NCI-H345 (cell line): Measurements from ENCODE around the gene LRRC3B.
"Not testable (repeated sequence)": the region's sequence is repeated elsewhere in the genome, so short reads cannot be mapped to it uniquely, and the experiment has no call there.

Experiments used
- DNase-seq: peaks from one replicate; lab custom pipeline; 2025; lab: John Stamatoyannopoulos, UW

The LRRC3B gene, protein sequence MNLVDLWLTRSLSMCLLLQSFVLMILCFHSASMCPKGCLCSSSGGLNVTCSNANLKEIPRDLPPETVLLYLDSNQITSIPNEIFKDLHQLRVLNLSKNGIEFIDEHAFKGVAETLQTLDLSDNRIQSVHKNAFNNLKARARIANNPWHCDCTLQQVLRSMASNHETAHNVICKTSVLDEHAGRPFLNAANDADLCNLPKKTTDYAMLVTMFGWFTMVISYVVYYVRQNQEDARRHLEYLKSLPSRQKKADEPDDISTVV

DNA sequence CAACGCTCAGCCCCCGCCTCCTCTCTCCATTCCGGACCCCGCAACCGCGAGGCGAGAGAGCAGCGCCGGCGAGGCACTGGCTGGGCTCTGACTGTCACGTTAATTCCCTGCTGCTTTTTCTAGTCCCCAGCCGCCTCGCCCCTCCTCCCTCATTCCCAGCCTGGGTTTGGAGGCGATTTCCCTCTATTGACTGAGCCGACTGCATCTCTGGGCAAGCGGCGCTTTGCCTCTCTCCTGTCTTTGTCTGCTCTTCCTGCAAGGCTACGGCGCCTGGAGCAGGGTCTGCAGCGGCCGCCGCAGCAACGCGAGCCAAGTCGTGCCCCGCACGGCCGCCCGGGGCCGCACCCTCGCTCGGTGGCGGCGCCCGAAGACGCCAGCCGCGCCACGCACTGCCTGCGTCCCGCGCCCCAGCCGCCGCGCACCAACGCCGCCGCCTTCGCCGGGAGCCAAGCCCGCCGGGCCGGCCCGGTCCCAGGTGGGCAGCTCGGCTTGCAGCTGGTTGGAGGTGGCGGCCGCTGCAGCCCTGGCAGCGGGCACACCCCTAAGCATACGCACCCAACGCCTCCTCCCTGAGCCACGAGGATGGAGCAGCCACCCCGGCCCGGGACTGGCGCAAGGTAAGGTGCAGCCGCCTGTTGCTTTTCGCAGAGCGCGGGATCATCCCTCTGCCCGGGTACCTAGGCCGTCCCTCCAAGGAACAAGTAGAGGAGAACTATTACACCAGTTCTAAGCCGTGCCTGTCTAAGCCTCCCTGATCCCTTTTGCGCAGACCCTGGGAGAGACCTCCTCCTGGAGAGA, at the start of gene LRRC3B:
Gene LRRC3B, plus strand, starts transcription at position 152 of the 798 bp plus-strand sequence. CDS start 86,901 bp downstream, outside the sequence.
- DNase-seq, result peak; percentile 35

DNA sequence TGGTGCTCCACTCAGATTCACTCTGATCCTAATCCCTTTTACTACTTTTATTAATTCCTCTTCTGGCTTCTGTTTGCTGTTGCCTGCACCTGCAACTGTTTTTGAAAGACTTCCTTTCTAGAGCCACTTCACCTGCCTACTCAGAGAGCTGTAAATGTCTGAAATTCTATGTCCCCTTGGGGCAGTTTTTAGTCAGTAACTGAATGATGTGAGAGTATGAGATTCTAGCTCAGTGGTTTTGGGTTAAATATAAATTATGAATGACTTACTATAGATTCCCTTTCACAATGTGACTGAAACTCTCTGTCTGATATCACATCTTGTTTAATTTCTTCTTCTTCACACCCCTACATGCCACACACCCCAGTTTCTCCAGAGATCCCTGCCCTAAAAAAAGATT, 47.8 kb upstream of the LRRC3B start:
- DNase-seq, result no peak

DNA sequence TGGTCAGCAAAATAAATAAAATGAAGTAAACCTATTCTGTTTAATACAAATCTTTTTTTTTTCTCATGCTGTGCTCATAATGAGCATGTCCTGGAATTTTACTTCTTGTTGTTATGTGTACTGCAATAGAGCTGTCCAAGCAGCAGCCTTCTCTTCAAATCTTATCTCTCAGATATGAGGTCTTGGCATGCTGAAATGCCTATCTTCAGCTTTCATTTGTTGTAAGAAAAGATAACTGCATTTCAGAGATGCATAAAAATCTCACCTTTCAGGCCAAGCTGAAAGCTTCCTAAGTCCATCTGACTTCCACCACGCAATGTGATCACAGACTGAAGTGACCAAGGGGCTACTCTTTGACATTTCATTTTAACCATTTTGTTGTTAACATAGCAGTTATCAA, 43.5 kb upstream of the LRRC3B start:
- DNase-seq, result no peak

DNA sequence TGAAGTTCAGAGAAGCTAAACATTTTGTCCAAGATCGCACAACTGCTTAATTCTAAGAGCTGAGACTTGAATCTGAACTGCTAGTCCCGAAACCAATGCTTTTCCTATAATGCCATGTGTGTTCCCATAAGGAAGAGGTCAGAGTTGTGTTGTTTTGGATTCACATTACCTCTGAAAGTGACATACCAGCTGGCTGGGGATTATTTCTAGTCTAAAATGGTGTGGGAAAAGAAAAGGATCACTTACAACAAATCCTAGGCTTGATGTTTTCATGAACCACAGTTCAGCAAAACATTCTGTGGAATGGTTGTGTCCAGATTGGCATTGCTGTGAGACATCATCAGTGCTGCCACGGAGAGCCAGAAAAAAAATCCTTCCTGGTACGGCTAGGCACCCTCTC, 35.0 kb upstream of the LRRC3B start:
- no peak for DNase-seq

DNA sequence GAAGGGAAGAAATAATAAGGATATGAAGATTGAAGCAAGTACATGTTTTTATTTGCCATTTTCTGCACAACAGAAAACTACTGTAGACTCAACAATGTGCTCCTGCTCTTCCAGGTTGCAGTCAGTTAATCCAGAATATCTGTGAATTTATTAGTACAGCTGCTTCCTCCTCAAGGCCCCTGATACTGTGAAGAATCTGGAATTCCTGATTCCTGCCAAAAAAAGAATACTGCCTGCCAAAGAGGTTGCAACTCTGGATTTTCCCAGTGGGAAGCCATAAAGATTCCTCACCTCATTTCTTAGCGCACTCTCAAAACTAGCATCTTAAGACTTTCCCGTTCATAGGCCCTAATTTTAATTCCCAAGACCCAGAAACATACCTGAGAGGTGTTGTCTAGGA, 33.6 kb upstream of the LRRC3B start:
- no peak for DNase-seq

DNA sequence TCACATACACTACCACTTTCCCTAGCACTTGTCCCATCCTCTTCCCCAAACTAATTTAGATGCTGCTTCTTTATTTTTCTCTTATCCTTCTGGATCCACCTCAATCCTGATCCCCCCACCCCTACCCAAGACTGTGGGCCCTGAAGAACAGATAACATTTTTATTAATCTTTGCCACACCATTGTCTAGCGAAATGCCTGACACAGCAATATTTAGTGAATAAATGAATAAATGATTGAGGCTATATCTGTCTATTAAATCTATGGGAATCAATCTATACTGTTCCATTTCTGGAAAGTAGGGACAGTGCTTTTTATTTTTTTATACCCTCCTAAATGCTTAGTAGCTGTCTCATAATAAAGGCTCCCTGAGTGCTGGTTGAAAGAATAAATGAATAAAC, 32.9 kb upstream of the LRRC3B start:
- no peak for DNase-seq

DNA sequence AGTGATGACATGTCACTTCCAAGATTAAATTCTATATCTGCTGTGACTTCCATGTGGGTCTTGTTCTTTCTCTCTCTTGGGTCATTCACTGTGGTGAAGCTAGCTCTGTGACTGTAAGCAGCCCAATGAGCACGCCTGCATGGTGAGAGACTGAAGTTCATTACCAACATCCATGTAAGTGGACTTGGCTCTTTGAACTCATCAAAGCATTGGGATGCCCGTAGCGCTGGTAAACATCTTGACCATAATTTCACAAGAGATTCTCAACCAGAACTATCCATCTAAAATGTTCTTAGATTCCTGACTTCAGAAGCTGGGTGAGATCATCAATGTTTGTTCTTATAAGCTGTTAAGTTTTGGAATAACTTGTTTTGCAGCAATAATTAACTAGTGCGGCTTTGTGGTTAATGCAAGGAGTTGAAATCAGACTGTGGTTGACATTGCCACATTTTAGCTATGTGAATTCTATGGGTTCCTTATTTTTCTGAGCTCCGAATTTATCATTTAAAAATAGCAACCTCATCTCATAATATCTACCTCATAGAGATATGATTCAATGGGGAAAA, 31.6 kb upstream of the LRRC3B start:
- DNase-seq, result no peak

DNA sequence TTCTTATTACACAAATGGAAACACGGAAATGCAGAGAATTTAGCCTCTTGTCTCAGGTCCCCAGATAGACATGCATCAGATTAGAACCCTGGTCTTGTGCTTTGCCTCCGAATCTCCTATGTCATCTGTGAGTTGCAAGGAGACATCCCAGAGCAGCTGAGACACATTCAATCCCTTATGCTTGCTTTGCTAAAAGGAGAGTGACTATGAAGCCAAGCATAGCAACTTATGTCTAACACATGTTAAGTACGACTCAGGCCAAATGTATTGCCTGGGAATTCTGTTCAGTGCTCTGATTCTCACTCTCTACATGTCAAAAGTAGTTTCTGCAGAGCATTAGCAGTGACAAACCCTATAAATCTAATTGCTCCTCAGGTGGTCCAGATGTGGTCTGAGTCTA, 30.6 kb upstream of the LRRC3B start:
- DNase-seq, result no peak

DNA sequence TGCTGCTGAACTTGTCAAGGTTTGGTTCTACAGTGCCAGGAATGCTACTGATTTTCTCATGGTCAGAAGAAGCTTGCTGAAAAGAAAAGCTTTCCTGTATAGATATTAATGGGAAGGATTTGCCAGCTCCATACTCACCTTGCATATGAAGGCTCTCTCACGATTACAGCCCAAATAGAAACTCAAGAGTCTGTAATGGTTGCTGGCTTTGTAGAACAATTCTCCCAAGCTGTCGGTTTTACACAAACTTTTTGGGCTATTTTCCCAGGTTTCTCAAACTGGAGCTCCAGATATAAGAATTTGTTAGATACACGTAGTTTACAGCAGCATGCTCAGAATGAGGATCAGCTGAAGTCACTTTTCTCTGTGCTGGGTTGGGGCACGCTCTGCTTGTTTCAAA, 30.1 kb upstream of the LRRC3B start:
- no peak for DNase-seq

DNA sequence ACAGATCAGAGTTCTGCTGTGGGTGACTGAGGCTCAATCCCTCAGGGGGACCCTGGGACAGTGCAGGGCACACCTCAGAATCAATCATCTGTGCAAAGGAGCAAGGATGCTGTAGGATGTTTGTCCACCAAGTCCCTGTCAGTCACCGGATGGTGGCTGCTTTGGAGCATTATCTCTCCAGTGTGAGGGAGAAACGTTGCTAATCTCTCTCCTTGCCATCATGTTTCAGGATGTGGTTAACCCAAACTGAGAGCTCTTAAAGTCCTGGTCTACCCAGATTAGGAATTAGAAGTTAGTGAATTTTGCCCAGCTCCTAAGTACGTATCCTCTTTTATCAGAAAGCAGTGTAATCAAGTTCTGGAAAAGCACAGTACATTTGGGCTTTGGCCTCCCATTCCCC, 26.2 kb upstream of the LRRC3B start:
- no peak for DNase-seq

DNA sequence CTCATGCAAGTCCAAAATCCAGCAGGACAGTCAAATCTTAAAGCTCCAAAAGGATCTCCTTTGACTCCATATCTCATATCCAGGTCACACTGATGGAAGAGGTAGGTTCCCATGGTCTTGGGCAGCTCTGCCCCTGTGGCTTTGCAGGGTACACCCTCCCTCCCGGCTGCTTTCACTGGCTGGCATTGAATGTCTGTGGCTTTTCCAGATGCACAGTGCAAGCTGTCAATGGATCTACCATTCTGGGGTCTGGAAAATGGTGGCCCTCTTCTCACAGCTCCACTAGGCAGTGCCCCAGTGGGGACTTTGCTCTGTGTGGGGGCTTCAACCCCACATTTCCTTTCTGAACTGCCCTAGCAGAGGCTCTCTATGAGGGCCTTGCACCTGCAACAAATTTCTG, 19.3 kb upstream of the LRRC3B start:
- DNase-seq, result not testable (repeated sequence)

DNA sequence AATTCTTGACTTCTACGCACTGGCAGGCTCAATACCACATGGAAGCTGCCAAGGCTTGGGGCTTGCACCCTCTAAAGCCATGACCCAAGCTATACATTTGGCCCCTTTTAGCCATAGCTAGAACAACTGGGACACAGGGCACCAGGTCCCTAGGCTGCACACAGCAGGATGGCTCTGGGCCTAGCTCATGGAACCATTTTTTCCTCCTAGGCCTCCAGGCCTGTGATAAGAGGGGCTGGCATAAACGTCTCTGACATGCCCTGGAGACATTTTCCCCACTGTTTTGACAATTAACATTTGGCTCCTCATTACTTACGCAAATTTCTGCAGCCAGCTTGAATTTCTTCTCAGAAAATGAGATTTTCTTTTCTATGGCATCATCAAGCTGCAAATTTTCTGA, 18.8 kb upstream of the LRRC3B start:
- not testable (repeated sequence) for DNase-seq

DNA sequence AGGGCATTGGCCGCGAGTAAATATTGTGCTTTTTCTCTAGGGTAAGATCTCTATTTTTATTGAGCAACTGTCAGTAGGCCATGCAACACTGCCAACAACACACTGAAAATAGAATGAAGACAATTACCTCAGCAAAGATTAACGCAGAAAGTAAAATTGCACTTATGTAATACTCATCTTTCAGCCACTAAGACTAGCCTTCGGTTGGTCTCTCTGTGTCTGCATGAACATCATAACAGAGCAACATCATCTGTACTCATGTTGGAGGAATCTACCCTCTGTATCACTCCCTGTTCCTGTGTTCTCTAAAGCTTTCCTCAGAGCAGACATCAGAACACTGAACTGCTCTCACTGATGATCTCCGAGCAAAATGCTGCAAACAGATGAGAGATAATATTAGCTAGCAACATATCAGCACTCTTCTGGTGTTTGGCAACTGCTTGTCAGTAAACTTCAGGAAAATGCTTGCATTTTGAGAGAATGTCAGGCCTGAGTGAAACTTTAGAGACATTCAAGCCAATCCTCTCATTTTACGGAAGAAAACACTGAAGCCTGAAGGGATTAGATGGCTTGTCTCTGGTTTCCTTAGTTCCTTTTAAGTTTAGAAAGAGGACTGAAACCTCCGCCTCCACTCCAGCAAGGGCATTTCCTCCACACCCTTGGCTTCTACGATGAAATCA, 8.4 kb upstream of the LRRC3B start:
- DNase-seq, result no peak

DNA sequence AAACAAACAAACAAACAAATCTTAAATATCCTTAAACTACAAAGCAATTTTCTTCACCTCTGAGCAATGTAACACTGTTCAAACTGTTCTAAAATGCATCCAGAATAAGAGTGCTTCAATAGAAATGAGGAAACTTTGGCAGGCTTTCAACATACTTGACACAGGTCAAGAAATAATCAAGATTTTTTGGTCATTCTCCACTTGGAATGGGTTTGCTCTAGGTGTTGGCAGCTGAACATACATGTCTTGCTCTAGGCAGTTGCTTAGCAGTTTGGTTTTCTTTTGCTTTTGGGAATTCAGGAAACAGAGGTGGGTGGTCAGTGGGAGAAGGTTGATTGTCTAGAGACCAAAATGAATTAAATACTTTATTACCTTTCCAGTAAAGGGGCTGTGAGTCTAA, 1.4 kb upstream of the LRRC3B start:
- DNase-seq, result no peak

DNA sequence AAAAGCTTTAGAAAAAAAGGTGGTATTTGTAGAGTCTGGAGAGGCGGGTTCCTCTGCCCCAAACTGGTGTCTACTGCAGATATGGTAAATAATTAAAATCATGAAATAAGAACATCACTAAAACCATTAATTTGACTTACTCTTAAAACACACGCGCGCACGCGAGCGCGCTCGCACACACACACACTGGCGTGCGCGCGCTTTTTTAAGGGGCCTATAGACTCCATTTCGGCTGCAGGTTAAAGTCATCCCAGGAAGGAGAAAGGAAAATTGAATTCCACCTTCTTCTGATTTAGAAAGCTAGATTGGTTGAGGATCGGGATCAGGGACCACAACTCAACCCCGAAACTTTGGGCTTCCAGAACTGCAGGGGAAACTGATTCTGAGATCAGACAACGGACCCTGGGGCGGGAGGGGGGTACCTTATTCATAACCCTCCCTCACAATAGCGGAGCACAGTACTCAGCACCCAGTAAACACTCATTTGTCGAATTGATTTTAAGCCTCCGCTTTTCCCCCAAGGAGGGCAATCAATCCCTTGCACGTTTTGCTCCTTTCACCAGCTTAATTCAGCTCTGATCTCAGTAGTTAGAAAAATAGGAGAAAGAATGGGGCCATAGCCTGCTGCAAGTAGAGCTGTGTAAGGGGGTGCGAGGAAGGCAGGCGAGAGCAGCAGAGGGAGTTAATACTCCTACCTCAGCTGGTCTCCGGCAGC, 509 bp upstream of the LRRC3B start:
- DNase-seq, result no peak

DNA sequence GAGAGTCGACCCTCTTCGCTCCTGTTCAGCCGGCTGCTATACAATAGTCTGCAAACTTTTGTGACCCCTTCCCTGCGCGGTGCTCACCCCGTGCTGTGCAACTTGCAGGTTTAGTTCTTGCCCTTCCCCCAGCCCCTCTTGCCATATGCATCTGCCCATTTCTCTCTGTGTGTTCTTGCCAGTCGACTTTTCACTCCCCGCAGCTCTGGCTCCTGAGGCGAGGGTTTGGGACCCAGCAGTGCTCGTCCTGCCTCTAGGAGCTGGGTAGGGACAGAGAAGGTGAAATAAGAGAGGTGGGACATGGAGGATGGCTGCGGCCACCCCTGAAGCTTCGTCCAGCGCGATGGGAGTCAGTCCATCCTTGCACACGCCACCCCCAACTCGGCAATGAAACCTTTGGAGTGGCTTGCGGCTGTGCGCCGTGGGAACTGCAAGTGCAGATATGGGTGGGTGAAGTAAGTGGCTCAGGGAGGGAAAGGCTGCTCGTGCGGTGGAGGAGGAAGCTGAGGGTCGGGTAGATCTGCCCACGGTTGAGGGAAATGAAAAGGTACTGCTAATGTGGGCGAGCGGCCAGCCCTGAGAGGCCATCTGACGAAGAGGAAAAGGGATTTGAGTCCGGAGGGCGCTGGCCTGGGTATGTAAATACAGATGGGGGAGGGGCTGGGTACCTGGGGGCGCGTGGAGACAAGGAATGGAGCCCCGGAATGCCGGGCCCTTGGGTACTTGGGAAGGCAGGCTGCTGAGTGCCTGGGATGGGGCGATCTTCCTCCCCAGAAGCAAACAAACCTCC, 1.0 kb downstream of the LRRC3B start:
- peak; percentile 25 for DNase-seq

DNA sequence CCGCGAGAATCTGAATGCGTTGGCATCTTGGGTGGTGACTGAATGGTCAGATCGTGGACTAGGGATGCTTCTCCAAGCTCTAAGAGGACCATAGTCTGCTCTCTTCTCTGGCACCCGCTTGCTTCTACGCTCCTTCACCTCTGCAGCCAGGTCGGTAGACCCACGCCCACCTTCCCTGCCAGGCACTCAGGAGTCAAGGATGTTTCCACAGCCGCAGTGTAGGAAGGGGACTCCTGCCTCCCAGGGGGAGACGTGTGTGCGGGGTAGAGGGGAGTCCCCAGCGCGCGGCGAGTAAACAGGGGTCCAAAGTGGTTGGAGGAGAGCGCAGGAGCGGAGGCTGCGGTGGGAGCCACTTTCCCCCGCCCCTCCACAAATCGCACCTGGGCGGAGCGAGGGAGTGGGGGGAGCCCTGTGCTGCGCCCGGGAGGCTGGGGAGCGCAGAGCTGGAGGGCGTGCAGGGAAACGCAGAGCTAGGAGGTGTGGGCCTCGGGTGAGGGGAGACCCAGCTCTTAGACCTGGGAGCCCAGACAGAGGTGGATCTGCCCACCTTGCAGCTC, 1.7 kb downstream of the LRRC3B start:
- no peak for DNase-seq

DNA sequence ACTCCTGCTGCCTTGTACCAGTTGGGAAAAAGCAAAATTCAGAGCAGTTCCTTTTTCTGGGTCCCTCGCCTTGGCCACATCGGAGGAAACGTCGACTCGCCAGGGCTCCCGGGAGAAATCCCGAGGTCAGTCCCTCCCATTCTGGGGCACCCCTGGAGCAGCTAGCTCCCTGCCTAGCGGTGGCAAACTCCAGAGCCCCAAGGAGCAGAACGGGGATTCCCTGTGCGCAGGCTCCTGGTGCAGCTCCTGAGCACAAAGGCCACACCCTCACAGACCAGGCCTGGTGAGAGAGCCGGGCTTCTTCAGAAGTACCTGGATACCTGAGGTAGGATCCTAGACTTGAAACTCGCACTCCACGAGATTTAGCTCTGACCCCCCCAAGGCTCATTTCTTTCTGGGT, 2.6 kb downstream of the LRRC3B start:
- no peak for DNase-seq

DNA sequence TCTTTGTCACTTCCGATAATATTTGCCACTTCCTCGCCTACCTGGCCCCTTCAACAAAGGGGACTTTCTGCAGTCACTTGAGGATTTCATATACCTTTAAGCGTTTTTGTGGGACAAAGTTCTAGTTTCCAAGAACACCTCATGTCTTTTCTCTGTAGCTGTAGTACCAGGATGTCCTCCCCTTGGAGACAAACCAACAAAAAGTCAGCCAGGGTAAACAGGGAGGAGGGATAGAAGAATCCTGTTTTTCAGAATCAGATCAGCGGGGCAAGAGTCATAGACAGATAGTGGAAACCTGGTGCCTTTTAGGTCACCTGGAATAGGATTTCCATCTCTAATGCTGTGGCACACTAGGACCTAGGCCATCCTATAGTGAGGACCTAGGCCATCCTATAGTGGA, 4.5 kb downstream of the LRRC3B start:
- DNase-seq, result no peak

DNA sequence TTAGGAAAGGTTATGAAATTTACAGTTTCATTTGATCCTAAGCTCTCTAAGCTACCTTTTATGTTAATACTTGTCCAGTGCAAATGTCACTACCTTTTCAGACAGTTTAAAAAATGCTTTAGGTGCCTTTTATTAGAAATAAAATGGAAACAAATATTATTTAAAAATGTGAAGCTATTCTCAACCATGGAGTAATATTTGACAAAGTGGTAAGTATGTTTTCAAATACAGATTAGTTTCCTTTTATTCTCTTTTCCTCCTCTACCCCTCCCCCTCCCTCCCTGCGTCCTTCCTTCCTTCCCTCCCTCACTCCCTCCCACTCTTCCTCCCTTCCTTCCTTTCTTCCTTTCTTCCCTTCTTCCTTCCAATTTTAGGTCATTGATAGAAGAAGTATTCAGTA, 6.3 kb downstream of the LRRC3B start:
- DNase-seq, result no peak
